ENCODE measurements around the gene SIPA1.
"Not testable (repeated sequence)": the region's sequence is repeated elsewhere in the genome, so short reads cannot be mapped to it uniquely, and the experiment has no call there.

The SIPA1 gene

DNA sequence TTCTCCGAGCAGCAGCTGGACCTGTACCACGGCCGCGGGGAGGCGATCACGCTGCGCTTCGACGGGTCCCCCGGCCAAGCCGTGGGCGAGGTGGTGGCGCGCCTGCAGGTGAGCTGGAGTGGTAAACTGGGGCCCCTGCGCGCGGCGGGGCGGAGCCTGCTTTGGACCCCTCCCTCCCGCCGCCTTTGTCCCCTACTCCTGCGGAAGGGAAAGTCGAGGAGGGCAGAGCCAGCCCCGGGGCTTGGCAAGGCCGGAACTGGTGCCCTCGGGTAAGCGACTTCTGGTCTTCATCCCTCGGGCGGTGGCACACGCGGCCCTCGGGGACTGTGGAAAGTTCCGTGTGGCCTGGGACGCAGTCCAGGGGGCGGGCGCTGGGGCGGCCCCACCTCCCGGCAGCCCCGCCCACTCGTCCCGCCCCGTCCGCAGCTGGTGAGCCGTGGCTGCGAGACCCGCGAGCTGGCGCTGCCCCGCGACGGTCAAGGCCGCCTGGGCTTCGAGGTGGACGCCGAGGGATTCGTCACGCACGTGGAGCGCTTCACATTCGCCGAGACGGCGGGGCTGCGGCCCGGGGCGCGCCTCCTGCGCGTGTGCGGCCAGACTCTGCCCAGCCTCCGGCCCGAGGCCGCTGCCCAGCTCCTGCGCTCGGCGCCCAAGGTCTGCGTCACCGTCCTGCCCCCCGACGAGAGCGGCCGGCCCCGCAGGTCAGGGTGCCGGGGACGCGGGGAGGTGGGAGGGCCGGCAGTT lies 9.2 kb downstream of the SIPA1 start:
- no peak for DNase-seq

DNA sequence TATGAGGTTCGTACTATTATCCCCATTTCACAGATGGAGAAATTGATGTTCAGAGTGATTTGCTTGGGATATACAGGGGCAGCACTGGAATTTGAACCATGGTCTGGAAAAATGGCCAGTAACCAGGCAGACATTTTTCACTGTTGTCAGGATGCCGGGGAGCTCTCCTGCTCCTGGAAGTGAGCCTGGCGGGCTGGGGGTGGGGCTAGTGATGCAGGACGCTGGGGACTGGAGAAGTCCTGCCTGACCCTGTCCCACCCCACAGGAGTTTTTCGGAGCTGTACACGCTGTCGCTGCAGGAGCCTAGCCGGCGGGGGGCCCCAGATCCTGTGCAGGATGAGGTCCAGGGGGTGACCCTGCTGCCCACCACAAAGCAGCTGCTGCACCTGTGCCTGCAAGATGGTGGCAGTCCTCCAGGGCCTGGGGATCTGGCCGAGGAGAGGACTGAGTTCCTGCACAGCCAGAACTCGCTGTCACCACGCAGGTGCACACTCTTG lies 11.1 kb downstream of the SIPA1 start:
- no peak for DNase-seq

DNA sequence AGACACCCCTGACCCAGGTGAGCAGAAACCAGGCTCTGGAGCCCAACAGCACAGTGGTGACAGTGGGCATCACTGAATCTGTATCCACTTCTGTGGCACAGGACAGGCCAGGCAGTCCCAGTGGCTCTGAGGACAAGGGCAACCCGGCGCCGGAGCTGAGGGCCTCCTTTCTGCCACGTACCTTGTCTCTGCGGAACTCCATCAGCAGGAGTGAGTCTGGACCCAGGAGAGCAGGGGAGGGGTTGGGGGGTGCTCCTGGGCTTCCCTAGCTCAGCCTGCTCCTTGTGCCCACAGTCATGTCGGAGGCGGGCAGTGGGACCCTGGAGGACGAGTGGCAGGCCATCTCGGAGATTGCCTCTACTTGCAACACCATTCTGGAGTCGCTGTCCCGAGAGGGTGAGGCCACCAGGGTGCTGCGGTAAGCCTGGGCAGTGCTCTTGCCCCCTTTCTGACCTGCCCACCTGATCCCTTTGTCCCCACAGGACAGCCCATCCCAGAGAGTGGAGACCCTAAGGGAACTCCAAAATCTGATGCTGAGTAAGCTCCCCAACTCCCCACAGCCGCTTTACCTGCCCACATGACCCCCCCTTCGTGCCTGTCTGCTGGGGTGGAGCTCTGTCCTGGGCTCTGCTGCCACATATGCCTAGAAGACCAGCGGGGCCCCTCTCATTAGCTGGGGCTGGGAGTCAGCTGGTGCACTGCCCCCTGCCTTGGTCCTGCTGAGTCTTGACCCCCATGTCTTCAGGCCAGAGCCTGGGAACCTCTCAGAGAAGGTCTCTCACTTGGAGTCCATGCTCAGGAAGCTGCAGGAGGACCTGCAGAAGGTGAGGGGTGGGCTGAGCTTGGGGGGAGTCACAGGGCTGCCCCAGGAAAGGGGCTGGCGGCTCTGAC lies 12.0 kb downstream of the SIPA1 start:
- no peak for DNase-seq

DNA sequence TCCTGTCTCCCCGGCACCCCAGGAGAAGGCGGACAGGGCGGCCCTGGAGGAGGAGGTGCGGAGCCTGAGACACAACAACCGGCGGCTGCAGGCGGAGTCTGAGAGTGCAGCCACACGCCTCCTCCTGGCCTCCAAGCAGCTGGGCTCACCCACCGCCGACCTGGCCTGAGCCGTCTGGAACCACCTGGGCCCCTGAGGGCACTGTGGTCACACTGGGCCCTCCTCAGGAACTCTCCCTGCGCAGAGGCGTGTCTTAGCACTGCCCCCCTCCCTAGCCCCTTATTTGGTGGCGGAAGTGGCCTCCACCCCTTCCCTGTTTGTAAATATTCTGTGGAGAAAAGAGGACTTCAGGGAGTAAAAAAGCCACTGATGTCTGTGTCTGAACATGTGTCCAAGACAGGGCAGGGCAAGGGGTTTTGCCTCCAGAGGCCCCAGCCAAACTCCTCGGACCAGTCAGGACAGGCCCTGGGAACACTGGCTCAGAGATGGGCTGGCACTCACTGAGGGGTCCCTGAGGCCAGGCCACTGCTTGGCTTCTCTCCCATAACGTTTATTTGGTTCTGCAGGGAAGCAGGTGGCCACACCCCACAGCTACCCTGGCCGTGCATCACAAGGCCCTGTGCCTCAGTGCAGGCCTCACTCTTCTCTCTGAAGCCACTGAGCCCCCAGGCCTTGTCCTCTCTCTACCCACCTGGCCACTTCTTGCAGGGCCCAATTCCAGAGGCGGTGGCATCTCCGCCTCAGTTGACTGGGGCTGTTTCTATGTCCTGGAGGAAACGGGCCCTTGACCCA lies 12.8 kb downstream of the SIPA1 start:
- DNase-seq: no peak

DNA sequence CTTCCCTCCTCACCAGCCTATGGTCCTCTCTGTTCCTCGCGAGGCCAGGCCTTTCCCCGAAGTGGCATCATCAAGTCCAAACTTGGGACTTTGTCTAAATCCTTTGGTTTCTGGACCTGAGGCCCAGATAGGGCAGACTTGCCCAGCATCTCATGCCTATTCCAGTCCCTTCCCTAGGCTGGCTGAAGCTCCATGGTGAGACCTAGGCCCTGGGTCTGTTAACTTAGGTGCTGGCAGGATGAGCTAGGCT lies 13.4 kb downstream of the SIPA1 start:
- no peak for DNase-seq

DNA sequence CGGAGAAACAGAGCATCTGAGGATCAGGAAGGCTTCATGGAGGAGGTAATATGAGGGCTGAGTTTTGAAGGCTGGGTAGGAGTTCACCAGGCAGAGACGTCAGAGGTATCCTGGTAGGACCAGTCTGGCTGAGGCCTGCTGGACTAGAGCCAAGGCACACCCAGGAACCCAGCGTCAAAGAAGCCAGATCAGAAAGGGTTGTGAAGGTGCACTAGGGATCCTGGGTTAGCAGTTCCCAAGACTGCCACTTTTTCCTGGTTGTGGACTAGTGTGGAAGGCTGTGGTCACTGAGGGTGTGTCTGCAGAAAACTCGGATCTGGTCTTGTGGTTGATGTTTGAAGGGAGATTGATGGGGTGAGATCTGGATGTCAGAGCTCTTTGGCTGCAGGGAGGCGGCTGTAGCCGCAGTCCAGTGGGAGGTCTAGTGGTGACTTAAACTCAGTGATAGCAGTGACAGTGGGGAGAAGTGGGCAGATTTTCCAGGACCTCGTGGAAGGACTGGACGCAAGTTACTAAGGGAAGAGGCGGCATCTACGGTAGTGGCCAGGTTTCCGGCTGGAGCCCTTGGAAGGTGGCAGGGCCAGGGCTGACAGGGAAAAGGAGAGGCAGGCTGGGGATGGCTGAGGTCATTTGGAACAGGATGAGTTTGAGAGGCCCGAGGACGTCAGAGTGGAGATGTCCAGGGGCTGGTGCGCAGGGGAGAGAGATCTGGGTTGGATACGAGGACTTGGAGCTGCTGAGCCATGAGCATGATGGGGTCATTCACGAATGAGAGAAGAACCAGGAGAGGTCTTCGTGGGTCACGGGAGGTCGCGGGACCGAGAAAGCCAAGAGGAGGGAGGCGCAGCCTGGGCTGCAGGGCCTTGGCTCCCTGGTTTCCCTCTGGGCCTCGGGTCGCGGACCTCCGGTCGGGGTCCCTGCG lies 13.9 kb downstream of the SIPA1 start:
- DNase-seq: no peak

DNA sequence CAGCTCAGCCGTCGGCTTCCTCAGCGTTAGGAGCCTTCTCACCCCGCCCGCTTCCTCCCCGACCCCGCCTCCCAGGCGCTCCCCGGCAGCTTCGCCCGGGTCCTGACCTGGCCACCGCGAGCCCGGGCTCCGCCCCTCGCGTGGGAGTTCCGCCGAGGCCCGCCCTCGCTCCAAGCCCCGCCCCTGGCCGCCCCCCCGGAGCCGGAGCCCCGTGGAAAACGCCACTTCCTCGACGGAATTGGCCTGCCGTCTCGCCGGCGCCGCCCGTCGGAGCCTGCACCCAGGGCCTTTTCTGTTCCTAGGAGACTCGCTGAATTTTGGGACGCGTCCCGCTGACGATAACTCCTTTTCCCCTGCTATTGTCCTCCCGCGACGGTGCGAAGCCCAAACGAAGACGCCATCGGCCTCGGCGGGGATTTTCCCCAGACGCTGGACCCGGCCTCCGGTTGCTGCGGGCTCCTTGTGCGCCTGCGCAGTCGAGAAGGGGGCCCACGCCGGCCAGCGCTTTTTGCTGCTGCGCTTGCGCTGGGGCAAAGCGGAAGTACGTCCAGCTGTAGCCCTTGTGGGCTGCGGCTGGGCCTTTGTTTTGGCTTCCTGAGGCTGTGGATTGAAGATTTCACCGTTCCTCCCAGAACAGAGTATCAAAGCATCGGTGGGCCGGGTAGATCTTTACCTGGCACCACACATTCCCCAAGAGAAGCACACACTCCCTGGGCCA lies 14.8 kb downstream of the SIPA1 start:
- peak; percentile 95 for DNase-seq

DNA sequence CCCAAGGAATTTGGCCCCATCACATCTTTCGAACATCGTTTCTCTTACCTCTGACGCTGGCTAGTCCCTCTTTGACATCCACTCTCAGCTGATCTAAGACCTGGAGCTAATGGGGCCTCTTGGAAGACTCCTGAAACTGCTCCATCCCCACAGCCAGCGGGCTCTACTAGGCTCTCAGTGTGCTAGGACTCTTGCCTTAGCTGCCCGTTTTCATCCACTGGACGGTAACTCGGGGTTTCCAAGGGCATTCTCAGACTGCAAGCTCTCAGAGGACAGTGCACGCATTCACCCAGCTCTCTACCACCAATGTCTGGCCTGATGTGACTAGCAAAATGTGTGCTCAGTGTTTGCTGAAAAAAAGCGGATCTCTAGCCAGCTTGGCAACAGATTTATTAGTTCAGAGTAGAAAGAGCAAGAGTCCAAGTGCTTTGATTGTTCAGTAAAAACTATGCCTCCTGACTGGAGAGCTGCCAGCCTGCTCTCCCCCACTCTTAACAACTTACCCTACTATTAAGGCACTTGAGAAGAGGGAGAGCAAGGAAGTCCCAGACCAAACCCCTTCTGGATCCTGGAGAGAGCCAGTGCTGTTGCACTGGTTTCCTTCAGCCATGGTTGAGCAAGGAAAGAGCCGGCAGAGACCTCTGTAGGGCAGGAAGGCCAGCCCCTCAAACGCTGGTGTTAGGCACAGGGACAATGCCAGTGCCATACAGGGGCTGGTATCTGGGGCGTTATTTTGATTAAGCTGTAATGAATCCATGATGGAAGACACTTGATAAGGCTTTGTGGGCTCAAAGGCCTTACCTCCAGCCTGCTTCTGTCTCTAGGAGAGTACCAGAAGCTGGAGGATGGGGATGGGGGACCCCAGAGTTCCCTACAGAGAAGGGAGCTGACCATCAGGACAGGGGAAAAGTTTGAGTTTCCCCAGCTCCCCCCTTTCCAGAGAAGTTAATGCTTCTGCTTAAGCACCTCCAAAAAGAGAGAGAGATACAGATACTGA lies 15.6 kb downstream of the SIPA1 start:
- no peak for DNase-seq

DNA sequence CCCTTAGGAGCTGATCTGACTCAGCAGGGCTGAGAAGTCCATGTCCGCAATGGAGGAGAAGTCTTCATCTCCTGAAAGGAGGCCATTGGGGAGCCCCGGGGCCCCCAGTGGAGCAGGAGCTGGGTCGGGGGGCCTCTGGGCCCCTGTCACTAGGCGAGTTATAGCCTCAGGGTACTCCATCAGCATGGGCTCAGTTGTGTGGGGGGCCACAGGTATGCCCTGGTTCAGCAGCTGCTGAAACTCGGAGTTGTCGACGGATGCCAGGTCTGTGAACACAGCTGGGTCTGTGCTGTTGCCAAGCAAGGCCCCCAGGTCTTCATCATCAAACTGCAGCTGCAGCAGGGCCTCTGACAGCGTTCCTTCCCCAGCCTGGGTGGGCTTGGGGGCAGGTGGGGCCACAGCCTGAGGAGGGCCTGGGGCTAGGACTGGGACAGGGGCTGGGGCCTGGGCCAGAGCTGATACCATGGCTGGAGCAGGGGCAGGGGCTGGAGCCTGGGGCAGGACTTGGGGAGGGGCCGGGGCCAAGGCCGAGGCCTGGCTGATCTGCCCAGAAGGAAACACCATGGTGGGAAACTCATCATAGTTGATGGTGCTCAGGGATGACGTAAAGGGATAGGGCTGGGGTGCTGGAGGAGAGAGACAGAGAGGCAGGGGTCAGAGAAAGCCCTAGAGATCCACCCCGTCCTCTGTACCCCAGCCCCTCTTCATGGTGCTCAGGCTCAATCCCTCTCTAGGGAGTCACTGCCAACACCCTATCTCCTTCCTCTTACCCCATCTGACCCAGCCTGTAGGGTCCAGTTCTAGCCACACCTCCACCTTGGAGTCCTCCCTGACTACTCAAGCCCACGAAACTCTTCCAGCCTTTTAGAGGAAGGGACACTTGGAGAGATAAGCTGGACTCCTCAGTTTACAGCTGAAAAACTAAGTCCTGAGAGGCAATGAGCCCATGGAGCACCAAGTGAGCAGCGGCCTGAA lies 16.8 kb downstream of the SIPA1 start:
- no peak for DNase-seq

DNA sequence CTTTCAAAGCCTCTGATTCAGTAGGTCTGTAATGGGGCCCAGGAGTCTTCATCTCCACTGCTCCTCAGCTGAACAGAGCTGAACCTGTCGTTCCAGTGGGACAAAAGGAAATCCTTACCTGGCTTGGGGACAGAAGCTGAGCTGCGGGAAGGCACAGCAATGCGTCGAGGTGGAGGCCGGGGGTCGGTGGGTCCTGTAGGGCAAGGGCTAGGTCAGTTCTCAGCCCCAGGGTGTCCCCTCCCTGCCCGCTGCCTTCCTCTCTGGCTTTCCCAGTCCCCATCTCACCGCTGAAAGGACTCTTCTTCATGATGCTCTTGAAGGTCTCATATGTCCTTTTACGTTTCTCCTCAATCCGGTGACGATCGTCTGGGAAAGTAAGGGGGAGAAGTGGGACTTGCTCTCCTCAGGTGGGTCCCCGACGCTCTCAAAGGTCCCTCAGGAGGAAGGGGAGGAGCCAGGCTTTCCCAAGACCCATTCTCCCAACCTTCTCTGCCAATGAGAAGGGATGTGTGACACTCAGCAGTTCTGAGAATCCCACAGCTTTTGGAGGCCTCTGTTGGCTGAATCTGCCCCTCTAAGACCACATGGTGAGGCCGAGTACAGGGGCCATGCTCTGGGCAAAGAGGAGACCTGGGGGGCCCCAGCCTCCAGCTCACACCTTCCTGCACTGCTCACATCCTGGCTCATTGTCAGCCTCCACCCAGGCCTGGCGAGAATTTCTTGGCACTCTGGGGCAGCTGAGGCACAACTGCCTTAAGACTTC lies 17.9 kb downstream of the SIPA1 start:
- DNase-seq: no peak

DNA sequence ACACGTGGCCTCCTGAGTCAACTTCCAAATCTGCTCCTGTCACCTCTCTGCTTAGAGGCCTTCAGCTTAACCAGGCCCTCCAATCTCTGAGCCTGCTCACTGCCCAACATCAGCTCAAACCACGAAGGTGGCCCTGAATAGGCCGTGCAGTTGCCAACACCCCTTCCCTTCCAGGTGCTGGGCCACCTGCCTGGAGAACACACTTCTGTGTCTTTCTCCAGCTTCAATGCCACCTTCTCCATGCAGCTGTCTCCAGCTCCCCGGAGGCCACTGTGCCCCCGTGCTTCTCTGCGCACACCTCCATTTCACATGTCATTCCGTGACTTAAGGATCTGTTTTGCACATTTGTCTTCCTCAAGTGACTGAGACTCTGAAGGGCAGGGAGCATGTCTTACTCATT lies 19.5 kb downstream of the SIPA1 start:
- no peak for DNase-seq

DNA sequence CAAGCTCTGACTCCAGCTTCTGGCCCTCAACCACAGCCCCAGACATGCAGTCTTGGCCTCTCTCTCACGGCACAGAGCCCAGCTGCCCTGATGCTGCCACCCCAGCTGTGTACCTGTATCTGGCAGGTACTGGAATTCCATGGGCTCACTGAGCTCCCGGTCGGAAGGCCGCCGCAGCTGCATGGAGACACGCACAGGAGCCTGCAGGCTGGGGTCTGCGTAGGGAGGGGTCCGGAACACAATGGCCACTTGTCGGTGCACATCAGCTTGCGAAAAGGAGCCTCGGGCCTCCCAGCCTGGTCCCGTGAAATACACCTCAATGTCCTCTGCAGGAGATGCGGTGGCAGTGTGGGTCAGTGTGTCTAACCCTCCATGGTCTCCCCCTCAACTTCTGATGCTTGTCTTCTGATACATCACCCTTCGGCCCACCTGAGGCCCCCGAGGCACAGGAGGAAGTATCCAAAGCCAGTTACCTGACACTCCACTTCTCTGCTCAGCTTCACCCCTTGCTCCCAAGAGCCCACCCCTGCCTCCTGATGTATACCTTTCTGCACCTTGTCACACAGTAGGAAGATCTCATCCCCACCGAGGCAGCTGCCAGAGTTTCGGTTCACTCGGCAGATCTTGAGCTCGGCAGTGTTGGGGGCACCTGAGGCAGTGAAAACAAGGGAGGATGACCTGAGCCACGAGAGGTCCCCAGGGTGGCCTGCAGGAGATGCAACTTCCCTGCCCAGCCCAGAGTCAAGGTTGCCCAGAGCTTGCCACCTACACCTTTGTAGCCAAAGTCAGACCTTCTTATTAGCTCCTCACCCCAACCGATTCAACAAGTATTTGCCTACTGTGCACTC lies 20.5 kb downstream of the SIPA1 start:
- DNase-seq: no peak

DNA sequence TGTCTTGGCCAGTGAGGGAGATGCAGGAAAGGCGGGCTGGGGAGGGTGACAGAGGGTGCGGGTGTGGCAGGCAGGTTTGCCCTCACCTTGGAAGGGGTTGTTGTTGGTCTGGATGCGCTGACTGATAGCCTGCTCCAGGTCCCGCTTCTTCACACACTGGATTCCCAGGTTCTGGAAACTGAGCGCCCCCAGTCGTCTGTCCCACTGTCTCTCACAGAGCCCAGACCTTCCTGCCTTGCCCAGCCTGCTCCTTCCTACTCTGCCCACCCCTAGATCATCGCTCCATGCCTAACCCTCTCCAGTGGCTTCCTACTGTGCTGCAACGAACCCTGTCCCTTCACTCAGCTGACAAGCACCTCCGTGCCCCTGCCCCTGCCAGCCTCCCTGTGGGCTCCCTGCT lies 22.1 kb downstream of the SIPA1 start:
- no peak for DNase-seq

DNA sequence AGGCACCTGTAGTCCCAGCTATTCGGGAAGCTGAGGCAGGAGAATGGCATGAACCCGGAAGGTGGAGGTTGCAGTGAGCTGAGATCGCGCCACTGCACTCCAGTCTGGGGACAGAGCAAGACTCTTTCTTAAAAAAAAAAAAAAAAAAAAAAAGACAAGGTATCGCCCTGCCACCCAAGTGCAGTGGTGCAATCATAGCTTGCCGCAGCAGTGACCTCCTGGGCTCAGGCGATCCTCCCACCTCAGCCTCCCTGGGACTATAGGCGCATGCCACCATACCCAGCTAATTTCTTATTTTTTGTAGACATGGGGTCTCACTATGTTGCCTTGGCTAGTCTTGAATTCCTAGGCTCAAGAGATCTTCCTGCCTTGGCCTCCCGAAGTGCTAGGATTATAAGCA lies 23.0 kb downstream of the SIPA1 start:
- not testable (repeated sequence) for DNase-seq

DNA sequence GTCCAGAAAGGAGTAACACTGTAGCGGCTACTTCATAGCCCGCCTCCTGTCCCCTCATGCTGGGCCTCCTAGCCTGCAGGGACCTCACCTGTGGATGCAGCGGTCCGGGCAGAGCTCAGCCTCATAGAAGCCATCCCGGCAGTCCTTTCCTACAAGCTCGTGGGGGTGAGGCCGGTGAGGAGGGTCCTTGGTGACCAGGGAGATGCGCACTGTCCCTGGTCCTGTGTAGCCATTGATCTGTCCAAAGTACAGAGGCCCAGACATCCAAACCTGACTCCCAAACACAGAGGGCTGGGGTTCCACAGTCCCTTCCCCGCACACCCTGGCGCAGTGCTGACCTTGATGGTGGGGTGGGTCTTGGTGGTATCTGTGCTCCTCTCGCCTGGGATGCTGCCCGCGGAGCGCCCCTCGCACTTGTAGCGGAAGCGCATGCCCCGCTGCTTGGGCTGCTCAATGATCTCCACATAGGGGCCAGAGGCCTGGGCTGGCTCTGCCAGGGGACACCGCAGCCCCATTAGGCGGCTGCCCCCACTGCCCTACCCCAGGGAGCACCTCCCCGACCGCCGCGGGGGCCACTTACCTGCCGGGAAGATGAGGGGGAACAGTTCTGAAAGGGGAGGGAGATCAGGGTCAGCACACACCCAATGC lies 23.8 kb downstream of the SIPA1 start:
- no peak for DNase-seq

DNA sequence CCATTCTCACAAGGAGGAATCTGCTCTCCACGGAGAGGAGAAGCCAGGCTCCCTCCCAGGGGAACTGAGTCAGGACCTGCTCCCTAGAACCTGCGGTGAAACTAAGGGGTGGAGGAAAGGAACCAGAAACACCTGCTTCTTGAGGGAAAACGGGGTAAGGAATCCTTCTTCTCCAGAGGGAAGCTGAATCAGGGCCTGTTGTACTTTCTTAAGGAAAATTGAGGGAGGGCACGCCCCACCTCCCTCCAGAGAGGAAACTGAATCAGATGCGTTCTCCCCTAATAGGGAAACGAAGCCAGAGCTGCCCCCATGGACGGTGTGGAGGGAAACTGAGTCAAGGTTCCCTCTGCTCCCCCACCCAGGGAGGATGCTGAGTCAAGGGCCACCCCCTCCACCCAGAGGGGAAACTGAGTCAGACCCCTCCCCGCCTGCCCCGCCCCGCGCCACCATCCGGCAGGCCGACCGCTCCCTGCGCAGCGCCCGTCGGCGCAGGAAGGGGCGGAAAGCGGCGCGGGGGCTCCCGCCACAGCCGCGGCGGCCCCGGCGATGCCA lies 24.4 kb downstream of the SIPA1 start:
- DNase-seq: no peak

Measured in activated naive CD4-positive, alpha-beta T cell treated with anti-CD3 and anti-CD28 coated beads, Interleukin-2, amount 50 U/mL, for 16 hours (primary cell).